HepG2 (cell line): ENCODE measurements around the gene TDRD6. TPM values are rescaled to one million over a fixed set of nuclear protein-coding genes. Genes with fewer than 3 reads are reported as not detected.

Experiments
- AKAP8 ChIP-seq: sonication (generic); formaldehyde crosslinking; IDR thresholded peaks from 2 replicates; pipeline ENCODE4 v1.5.1; 2020; ENCODE audit warnings: mild to moderate bottlenecking, missing genetic modification reagents
- CEBPG ChIP-seq: IDR thresholded peaks from 2 replicates; pipeline ENCODE4 v1.6.1; 2016
- CENPX ChIP-seq: sonication (generic); formaldehyde crosslinking; IDR thresholded peaks from 2 replicates; pipeline ENCODE4 v1.9.0; 2021; ENCODE audit warnings: mild to moderate bottlenecking, missing genetic modification reagents, moderate library complexity
- DZIP1 ChIP-seq: sonication (generic); formaldehyde crosslinking; IDR thresholded peaks from 2 replicates; pipeline ENCODE4 v1.5.0; 2020; ENCODE audit warnings: mild to moderate bottlenecking, missing genetic modification reagents
- ETV6 ChIP-seq: sonication (generic); formaldehyde crosslinking; conservative IDR thresholded peaks from 2 replicates; pipeline ENCODE4 v1.4.0; 2020; ENCODE audit warnings: missing genetic modification reagents
- GATA4 ChIP-seq: sonication (generic); IDR thresholded peaks from 2 replicates; pipeline ENCODE4 v1.6.1; 2016; ENCODE audit warnings: antibody characterized with exemption, low read depth, borderline replicate concordance
- HNF1B ChIP-seq: sonication (generic); formaldehyde crosslinking; IDR thresholded peaks from 2 replicates; pipeline ENCODE4 v1.5.1; 2020; ENCODE audit warnings: mild to moderate bottlenecking, moderate library complexity, missing genetic modification reagents
- MEIS2 ChIP-seq: sonication (generic); formaldehyde crosslinking; IDR thresholded peaks from 2 replicates; pipeline ENCODE4 v1.9.0; 2021; ENCODE audit warnings: mild to moderate bottlenecking, missing genetic modification reagents
- MTA1 ChIP-seq: sonication (generic); formaldehyde crosslinking; IDR thresholded peaks from 2 replicates; pipeline ENCODE4 v1.4.0; 2020; ENCODE audit warnings: missing genetic modification reagents, mild to moderate bottlenecking, borderline replicate concordance
- MYC ChIP-seq: sonication (generic); formaldehyde crosslinking; IDR thresholded peaks from 2 replicates; pipeline ENCODE4 v1.9.0; 2021; ENCODE audit warnings: missing genetic modification reagents, borderline replicate concordance
- NFKB2 ChIP-seq: sonication (generic); formaldehyde crosslinking; IDR thresholded peaks from 2 replicates; pipeline ENCODE4 v1.4.0; 2020; ENCODE audit warnings: missing genetic modification reagents, borderline replicate concordance
- SP140L ChIP-seq: sonication (generic); formaldehyde crosslinking; IDR thresholded peaks from 2 replicates; pipeline ENCODE4 v1.4.0; 2020; ENCODE audit warnings: missing genetic modification reagents, borderline replicate concordance
- TARDBP ChIP-seq: sonication (generic); formaldehyde crosslinking; IDR thresholded peaks from 2 replicates; pipeline ENCODE4 v1.8.0; 2022; ENCODE audit warnings: mild to moderate bottlenecking, missing genetic modification reagents
- TBX3 ChIP-seq: fragments of 450-650 bp; IDR thresholded peaks from 2 replicates; pipeline ENCODE4 v1.6.1; 2017; ENCODE audit warnings: antibody characterized with exemption, mild to moderate bottlenecking, inconsistent platforms, borderline replicate concordance
- ZC3H4 ChIP-seq: sonication (generic); formaldehyde crosslinking; IDR thresholded peaks from 2 replicates; pipeline ENCODE4 v1.4.0; 2020; ENCODE audit warnings: missing genetic modification reagents, borderline replicate concordance
- ZKSCAN1 ChIP-seq: fragments of 150-350 bp; IDR thresholded peaks from 2 replicates; pipeline ENCODE4 v1.6.1; 2014; ENCODE audit warnings: low read length
- ZNF138 ChIP-seq: sonication (generic); formaldehyde crosslinking; IDR thresholded peaks from 2 replicates; pipeline ENCODE4 v1.5.0; 2020; ENCODE audit warnings: mild to moderate bottlenecking, low read depth, missing genetic modification reagents
- ZNF484 ChIP-seq: sonication (generic); formaldehyde crosslinking; IDR thresholded peaks from 2 replicates; pipeline ENCODE4 v1.5.1; 2020; ENCODE audit warnings: mild to moderate bottlenecking, low read depth, missing genetic modification reagents, borderline replicate concordance
- polyA plus RNA-seq, 8 experiments: library from polyadenylated mRNA; depleted of rRNA in 3 of 8; stranded (reverse) in 7 of 8; unstranded in 1 of 8; fragments of >200 nt; fragmentation: Illumina TruSeq in 4 of 8; extraction: Trizol in 4 of 8; gene quantifications; 2 replicates each; pipeline versions ENCODE4 v1.2.1 to v1.2.3, GENCODE V29; 2011 to 2016; ENCODE audit warnings: low read depth in 4 of 8, missing spikeins in 1 of 8, mixed read lengths in 1 of 8; ENCODE audit not compliant: insufficient read depth in 1 of 8
- total RNA-seq, 5 experiments: library from RNA; depleted of rRNA; stranded (reverse); fragments of >200 nt; fragmentation: Illumina TruSeq; extraction: Trizol; gene quantifications; 2 replicates each; pipeline ENCODE4 v1.2.3, GENCODE V29; 2016; ENCODE audit warnings: low read depth in 1 of 5
- TF ChIP-seq, protein P1 (sequence below): IDR thresholded peaks from 2 replicates; pipeline ENCODE4 v1.6.1; 2016; ENCODE audit warnings: control low read depth
- TF ChIP-seq, protein P2 (sequence below): sonication (generic); formaldehyde crosslinking; IDR thresholded peaks from 2 replicates; pipeline ENCODE4 v1.8.1; 2023; ENCODE audit warnings: mild to moderate bottlenecking, missing genetic modification reagents
- TF ChIP-seq, protein P3 (sequence below): fragments of 450-650 bp; IDR thresholded peaks from 2 replicates; pipeline ENCODE4 v1.6.1; 2017; ENCODE audit warnings: mild to moderate bottlenecking

The TDRD6 gene
- total and polyA plus RNA-seq, 2 of the 13 experiments (the other 11 are each of a cell fraction or from before 2014, with no cell fraction given), result not detected

DNA sequence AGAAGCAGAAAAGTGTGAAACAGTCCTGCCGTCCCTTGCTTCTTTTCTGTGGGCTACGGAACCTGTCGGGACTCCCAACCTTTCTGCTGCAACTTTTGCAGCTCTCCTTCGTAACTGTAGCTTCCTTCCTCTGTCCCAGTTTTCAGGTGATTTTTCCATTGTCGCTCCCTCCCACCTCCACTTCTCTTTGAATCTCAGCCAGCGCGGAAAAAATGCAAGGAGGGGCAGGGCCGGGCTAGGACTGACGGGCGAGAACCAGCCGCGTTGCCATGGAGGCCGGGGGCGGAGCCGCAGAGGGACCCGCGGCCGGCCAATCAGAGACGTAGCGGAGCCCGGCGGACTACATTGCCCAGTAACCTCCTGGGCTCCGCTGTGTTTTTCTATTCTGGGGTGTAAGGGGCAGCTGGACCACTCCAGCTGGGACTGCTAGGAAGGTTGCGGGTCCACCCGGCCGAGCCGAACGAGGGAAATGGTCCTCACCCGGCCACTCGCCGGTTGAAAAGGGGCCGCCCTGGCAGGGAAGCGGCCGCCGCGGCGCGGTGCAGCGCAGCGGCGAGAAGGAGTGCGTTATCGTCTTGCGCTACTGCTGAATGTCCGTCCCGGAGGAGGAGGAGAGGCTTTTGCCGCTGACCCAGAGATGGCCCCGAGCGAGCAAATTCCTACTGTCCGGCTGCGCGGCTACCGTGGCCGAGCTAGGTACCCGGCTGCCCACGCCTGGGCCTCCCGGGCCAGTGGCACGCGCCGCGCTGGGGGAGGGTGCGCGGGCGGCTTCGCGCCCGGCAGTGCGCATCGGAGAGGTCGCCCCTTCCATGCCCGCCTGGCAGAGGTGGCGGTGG, 34.9 kb upstream of the TDRD6 start, which contains the start of the genes CYP39A1 and SLC25A27 (continued):
- TF ChIP-seq DZIP1 (CRISPR knock-in tag), result 0 out of 2 replicates have a peak, but pooled peaks have one; percentile 87
- no peak for TF ChIP-seq GATA4
- TF ChIP-seq, protein P1, sequence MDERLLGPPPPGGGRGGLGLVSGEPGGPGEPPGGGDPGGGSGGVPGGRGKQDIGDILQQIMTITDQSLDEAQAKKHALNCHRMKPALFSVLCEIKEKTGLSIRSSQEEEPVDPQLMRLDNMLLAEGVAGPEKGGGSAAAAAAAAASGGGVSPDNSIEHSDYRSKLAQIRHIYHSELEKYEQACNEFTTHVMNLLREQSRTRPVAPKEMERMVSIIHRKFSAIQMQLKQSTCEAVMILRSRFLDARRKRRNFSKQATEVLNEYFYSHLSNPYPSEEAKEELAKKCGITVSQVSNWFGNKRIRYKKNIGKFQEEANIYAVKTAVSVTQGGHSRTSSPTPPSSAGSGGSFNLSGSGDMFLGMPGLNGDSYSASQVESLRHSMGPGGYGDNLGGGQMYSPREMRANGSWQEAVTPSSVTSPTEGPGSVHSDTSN, result peak; percentile 62
- peak; percentile 51; the same call in 1 of the 2 replicates for TF ChIP-seq MYC (CRISPR knock-in tag)
- TF ChIP-seq, protein P2, sequence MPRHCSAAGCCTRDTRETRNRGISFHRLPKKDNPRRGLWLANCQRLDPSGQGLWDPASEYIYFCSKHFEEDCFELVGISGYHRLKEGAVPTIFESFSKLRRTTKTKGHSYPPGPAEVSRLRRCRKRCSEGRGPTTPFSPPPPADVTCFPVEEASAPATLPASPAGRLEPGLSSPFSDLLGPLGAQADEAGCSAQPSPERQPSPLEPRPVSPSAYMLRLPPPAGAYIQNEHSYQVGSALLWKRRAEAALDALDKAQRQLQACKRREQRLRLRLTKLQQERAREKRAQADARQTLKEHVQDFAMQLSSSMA (CRISPR knock-in tag), result no peak
- TF ChIP-seq MTA1 (CRISPR knock-in tag), result no peak
- 0 out of 2 replicates have a peak, but pooled peaks have one; percentile 2 for TF ChIP-seq CEBPG (CRISPR knock-in tag)
- no peak for TF ChIP-seq ZC3H4
- no peak for TF ChIP-seq ZNF484 (CRISPR knock-in tag)
- no peak for TF ChIP-seq ZKSCAN1
- TF ChIP-seq AKAP8 (CRISPR knock-in tag), result no peak
- peak; percentile 83; the same call in 1 of the 2 replicates for TF ChIP-seq NFKB2 (CRISPR knock-in tag)
- no peak for TF ChIP-seq TARDBP
- TF ChIP-seq CENPX (CRISPR knock-in tag), result no peak
- no peak for TF ChIP-seq ZNF138 (CRISPR knock-in tag)
- TF ChIP-seq, protein P3, sequence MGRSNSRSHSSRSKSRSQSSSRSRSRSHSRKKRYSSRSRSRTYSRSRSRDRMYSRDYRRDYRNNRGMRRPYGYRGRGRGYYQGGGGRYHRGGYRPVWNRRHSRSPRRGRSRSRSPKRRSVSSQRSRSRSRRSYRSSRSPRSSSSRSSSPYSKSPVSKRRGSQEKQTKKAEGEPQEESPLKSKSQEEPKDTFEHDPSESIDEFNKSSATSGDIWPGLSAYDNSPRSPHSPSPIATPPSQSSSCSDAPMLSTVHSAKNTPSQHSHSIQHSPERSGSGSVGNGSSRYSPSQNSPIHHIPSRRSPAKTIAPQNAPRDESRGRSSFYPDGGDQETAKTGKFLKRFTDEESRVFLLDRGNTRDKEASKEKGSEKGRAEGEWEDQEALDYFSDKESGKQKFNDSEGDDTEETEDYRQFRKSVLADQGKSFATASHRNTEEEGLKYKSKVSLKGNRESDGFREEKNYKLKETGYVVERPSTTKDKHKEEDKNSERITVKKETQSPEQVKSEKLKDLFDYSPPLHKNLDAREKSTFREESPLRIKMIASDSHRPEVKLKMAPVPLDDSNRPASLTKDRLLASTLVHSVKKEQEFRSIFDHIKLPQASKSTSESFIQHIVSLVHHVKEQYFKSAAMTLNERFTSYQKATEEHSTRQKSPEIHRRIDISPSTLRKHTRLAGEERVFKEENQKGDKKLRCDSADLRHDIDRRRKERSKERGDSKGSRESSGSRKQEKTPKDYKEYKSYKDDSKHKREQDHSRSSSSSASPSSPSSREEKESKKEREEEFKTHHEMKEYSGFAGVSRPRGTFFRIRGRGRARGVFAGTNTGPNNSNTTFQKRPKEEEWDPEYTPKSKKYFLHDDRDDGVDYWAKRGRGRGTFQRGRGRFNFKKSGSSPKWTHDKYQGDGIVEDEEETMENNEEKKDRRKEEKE, result no peak
- no peak for TF ChIP-seq ETV6
- no peak for TF ChIP-seq SP140L (CRISPR knock-in tag)
- no peak for TF ChIP-seq TBX3
- TF ChIP-seq MEIS2 (CRISPR knock-in tag), result peak; percentile 41; the same call in 1 of the 2 replicates
- peak; percentile 83 for TF ChIP-seq HNF1B (CRISPR knock-in tag)
